Loucy (cell line): ENCODE measurements around the gene GPX1.

Source experiments
- H2AFZ ChIP-seq: fragments of 200-600 bp; sonication (generic); 2 replicates; pipeline ENCODE4 v1.6.0; 2016; ENCODE audit warnings: antibody characterized with exemption, mild to moderate bottlenecking, low read length, moderate library complexity
- H3F3A ChIP-seq: fragments of 200-600 bp; 2 replicates; pipeline ENCODE4 v1.6.0; 2016; ENCODE audit warnings: antibody characterized with exemption, low read depth, mild to moderate bottlenecking
- H3K27me3 ChIP-seq: fragments of 200-600 bp; sonication (generic); 2 replicates; pipeline ENCODE4 v1.6.1; 2014; ENCODE audit warnings: low read length, mild to moderate bottlenecking; ENCODE audit not compliant: insufficient read depth, poor library complexity, severe bottlenecking
- H3K36me3 ChIP-seq: fragments of 200-600 bp; sonication (generic); 2 replicates; pipeline ENCODE4 v1.6.1; 2016; ENCODE audit warnings: low read length; ENCODE audit not compliant: insufficient read depth
- H3K4me1 ChIP-seq: fragments of 200-600 bp; sonication (generic); 2 replicates; pipeline ENCODE4 v1.5.1; 2014; ENCODE audit warnings: low read length, mild to moderate bottlenecking; ENCODE audit not compliant: insufficient read depth, poor library complexity, severe bottlenecking
- H3K4me2 ChIP-seq: fragments of 200-600 bp; sonication (generic); 2 replicates; pipeline ENCODE4 v1.6.0; 2014; ENCODE audit warnings: antibody characterized with exemption, low read length, low read depth, mild to moderate bottlenecking; ENCODE audit not compliant: poor library complexity, severe bottlenecking
- H3K4me3 ChIP-seq: fragments of 200-600 bp; sonication (generic); 2 replicates; pipeline ENCODE4 v1.5.1; 2014; ENCODE audit warnings: low read length, mild to moderate bottlenecking, mixed read lengths; ENCODE audit not compliant: poor library complexity, severe bottlenecking
- H3K79me2 ChIP-seq: fragments of 200-600 bp; sonication (generic); 2 replicates; pipeline ENCODE4 v1.6.1; 2014; ENCODE audit warnings: low read length; ENCODE audit not compliant: insufficient read depth
- H3K9ac ChIP-seq: fragments of 200-600 bp; sonication (generic); 2 replicates; pipeline ENCODE4 v1.6.0; 2014; ENCODE audit warnings: mild to moderate bottlenecking, low read depth, low read length, moderate library complexity; ENCODE audit not compliant: poor library complexity, severe bottlenecking
- H3K9me2 ChIP-seq: fragments of 200-600 bp; sonication (generic); replicated peaks from 2 replicates; pipeline ENCODE4 v1.6.1; 2016; ENCODE audit warnings: low read depth, low read length, mixed read lengths
- H3K9me3 ChIP-seq: fragments of 200-600 bp; sonication (generic); 2 replicates; pipeline ENCODE4 v1.6.1; 2014; ENCODE audit warnings: mild to moderate bottlenecking, antibody characterized with exemption, low read length, low read depth; ENCODE audit not compliant: insufficient read depth
- H4K20me1 ChIP-seq: fragments of 200-600 bp; sonication (generic); 2 replicates; pipeline ENCODE4 v1.6.0; 2014; ENCODE audit warnings: antibody characterized with exemption, low read length, mild to moderate bottlenecking; ENCODE audit not compliant: insufficient read depth, poor library complexity, severe bottlenecking
- EZH2phosphoT487 ChIP-seq: fragments of 200-600 bp; IDR thresholded peaks from 2 replicates; pipeline ENCODE4 v1.6.1; 2018; ENCODE audit warnings: antibody characterized with exemption, mild to moderate bottlenecking, moderate library complexity, borderline replicate concordance
- TF ChIP-seq, protein P1 (sequence below): fragments of 200-600 bp; sonication (generic); conservative IDR thresholded peaks from 2 replicates; pipeline ENCODE4 v1.5.1; 2014; ENCODE audit warnings: mild to moderate bottlenecking, antibody characterized with exemption, low read length

Gene GPX1

DNA sequence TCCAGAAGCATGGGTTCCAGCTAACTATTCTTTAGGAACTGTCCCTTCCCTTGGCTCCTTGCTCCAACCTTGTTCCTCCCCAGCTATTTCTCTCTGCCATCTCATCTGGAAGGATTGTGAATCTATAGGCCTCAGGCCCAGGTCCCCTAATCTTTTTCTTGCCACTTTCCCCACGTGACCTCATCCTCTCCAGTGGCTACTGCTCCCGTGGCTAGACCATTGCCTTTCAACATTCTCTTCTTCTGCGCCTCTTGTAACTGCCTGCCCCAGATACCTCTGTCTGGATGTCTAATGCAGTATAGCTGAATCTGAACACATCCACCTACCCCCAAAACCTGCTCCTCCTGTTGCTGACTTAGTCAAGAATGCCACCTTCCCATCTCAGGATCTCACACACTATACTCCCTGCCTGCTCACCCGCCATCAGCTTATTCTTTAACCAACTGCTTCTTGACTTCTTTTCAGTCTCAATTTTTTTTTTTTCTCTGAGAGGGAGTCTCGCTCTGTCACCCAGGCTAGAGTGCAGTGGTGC is 5.2 kb downstream of the GPX1 start:
- Histone ChIP-seq H3K4me3 (no peak overlapping the region), H3K4me2 (no peak overlapping the region), H3K9me2 (no peaks in the 10 kb centered on the region), H2AFZ (no peak overlapping the region), H4K20me1 (no peaks in the 10 kb centered on the region), H3K27me3 (no peaks in the 10 kb centered on the region), H3K36me3 (peaks cover 8% of the 10 kb centered on the region; the same call in 1 of the 2 replicates), H3K79me2 (peaks cover 9% of the 10 kb centered on the region; the same call in 1 of the 2 replicates), H3K9ac (no peak overlapping the region), H3K9me3 (no peaks in the 10 kb centered on the region), H3F3A (no peaks in the 10 kb centered on the region), H3K4me1 (peaks cover 6% of the 10 kb centered on the region)
- TF ChIP-seq EZH2phosphoT487, result no peak
- TF ChIP-seq, protein P1, sequence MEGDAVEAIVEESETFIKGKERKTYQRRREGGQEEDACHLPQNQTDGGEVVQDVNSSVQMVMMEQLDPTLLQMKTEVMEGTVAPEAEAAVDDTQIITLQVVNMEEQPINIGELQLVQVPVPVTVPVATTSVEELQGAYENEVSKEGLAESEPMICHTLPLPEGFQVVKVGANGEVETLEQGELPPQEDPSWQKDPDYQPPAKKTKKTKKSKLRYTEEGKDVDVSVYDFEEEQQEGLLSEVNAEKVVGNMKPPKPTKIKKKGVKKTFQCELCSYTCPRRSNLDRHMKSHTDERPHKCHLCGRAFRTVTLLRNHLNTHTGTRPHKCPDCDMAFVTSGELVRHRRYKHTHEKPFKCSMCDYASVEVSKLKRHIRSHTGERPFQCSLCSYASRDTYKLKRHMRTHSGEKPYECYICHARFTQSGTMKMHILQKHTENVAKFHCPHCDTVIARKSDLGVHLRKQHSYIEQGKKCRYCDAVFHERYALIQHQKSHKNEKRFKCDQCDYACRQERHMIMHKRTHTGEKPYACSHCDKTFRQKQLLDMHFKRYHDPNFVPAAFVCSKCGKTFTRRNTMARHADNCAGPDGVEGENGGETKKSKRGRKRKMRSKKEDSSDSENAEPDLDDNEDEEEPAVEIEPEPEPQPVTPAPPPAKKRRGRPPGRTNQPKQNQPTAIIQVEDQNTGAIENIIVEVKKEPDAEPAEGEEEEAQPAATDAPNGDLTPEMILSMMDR, result no peak

DNA sequence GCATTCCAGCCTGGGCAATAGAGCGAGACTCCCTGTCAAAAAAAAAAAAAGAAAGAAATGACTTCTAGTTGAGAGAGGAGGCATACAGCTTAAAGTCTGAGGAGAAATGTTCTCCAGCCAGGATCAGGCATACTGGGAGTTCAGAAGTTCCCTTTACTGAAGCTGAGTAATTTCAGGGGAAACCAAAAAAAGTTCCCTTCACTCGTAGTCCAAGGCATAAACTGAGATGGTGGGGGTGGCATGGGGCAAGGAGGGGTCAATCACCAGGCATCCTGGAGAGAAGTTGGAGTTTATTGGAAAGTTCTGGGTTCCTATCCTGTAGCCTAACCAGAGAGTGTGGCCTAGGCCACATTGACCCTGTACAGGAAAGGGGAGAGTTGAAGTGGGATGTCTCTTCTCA is 5.9 kb downstream of the GPX1 start:
- peaks cover 6% of the 10 kb centered on the region; the same call in 1 of the 2 replicates for H3K36me3 ChIP-seq
- H3K79me2 ChIP-seq, result peaks cover 5% of the 10 kb centered on the region; the same call in 1 of the 2 replicates
- no peak overlapping the region for H3K9ac ChIP-seq
- H3K27me3 ChIP-seq, result no peaks in the 10 kb centered on the region
- no peak overlapping the region for H3K4me2 ChIP-seq
- no peaks in the 10 kb centered on the region for H3K9me2 ChIP-seq
- TF ChIP-seq, protein P1, result no peak
- TF ChIP-seq EZH2phosphoT487, result no peak
- no peak overlapping the region for H2AFZ ChIP-seq
- no peaks in the 10 kb centered on the region for H4K20me1 ChIP-seq
- no peaks in the 10 kb centered on the region for H3K9me3 ChIP-seq
- peaks cover 6% of the 10 kb centered on the region for H3K4me1 ChIP-seq
- H3K4me3 ChIP-seq, result no peak overlapping the region
- no peaks in the 10 kb centered on the region for H3F3A ChIP-seq

DNA sequence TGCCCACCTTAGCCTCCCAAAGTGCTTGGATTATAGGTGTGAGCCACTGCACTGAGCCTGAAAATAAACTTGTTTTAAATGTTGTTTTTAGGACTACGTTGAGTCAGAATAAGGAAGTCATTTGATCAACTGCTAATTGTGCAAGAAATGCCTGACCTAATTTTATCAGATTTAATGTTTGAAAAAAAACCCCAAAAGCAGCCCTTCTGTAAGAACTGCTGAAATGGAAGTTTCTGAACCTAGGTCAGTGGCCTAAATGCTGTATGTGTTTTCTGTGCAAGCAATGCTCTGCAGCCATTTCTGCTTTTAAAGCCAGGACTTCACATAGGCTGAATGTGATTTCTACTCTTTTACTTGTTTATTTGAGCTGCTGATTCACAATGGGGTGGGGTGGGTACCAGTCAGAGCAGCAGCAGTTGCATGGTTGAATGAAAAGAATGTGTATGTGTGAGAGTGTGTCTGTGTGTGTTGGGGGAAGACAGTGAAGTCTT is 6.6 kb downstream of the GPX1 start:
- no peak overlapping the region for H3K4me3 ChIP-seq
- H2AFZ ChIP-seq, result peak overlapping the region; percentile 21; the same call in 1 of the 2 replicates
- H3F3A ChIP-seq, result no peaks in the 10 kb centered on the region
- H4K20me1 ChIP-seq, result no peaks in the 10 kb centered on the region
- no peaks in the 10 kb centered on the region for H3K9me2 ChIP-seq
- peaks cover 2% of the 10 kb centered on the region; the same call in 1 of the 2 replicates for H3K79me2 ChIP-seq
- TF ChIP-seq, protein P1, result no peak
- TF ChIP-seq EZH2phosphoT487, result no peak
- peak overlapping the region; percentile 22 for H3K9ac ChIP-seq
- H3K36me3 ChIP-seq, result peaks cover 6% of the 10 kb centered on the region; the same call in 1 of the 2 replicates
- no peaks in the 10 kb centered on the region for H3K9me3 ChIP-seq
- H3K27me3 ChIP-seq, result no peaks in the 10 kb centered on the region
- no peak overlapping the region for H3K4me2 ChIP-seq
- peaks cover 6% of the 10 kb centered on the region for H3K4me1 ChIP-seq
